Measurements from ENCODE around the gene COL13A1. TPM values are rescaled to one million over a fixed set of nuclear protein-coding genes. Genes with fewer than 3 reads are reported as not detected.

COL13A1 gene
- total RNA-seq, 1 experiment from 2014 or later = 3.6 TPM

DNA sequence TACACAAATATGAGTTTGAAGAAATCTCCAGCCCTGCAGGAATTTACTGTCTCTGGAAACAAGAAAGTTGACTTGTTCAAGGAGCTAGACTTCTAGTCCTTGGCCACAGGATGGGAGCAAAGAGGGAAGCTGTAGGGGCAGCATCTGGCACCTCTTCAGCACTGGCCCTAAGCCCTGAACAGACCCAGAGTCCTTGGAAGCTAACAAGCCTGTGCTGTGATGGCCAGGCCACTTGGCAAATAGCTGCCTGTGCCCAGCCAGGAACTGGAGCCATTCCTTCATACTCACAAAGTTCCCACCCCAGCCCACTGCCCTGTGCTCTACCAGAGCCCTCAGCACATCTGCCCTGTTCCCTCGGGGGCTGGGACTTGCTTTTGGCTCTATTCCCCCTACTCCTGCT is 9.4 kb upstream of the COL13A1 start:
- no peak for DNase-seq
- H3K9me3 Mint-ChIP-seq = peaks cover 0 to 11% of the 10 kb centered on the region in 2 experiments; a peak in 4 of 5 replicates
- no peak overlapping the region for H2BK12ac ChIP-seq (ENCODE audit: insufficient read length, low read depth, low read length)

More for the DNA sequence above, 9.4 kb upstream of the COL13A1 start:
- Histone ChIP-seq H3K23ac (ENCODE audit: insufficient read length, low read depth, low read length) (no peak overlapping the region), H3T11ph (ENCODE audit: low read length) (no peak overlapping the region), H2AK5ac (ENCODE audit: insufficient read length, low read length) (no peak overlapping the region), H4K5ac (ENCODE audit: insufficient read length, low read depth, low read length) (no peak overlapping the region), H2BK120ac (ENCODE audit: low read depth, low read length, poor library complexity, severe bottlenecking) (no peak overlapping the region), H3K9me3 (ENCODE audit: control insufficient read depth, low read depth, low read length) (peaks cover 10% of the 10 kb centered on the region), H3K9ac (ENCODE audit: extremely low read depth, insufficient read length, low read length) (no peak overlapping the region), H2AFZ (ENCODE audit: low read length) (no peak overlapping the region), H3K14ac (ENCODE audit: insufficient read depth, low read length) (no peak overlapping the region; the same call in 1 of the 2 replicates), H3K4me1 (ENCODE audit: insufficient read depth, low read length) (no peaks in the 10 kb centered on the region), H2BK15ac (ENCODE audit: low read depth, low read length) (no peak overlapping the region), H4K91ac (ENCODE audit: insufficient read length, low read depth, low read length) (peak overlapping the region; percentile 65), H3K4ac (ENCODE audit: low read depth, low read length) (no peak overlapping the region), H3K56ac (ENCODE audit: insufficient read length, low read depth, low read length) (no peak overlapping the region), H3K23me2 (ENCODE audit: insufficient read length, low read depth, low read length, poor library complexity, severe bottlenecking) (no peaks in the 10 kb centered on the region), H3K79me1 (ENCODE audit: insufficient read depth, low read depth, low read length, poor library complexity, severe bottlenecking) (no peaks in the 10 kb centered on the region), H3K79me2 (ENCODE audit: insufficient read depth, low read length) (no peaks in the 10 kb centered on the region), H3K4me2 (ENCODE audit: insufficient read depth, insufficient read length, low read length) (no peak overlapping the region), H3K27me3 (ENCODE audit: insufficient read depth, low read length) (no peaks in the 10 kb centered on the region), H3K18ac (ENCODE audit: insufficient read length, low read depth, low read length) (no peak overlapping the region), H4K20me1 (ENCODE audit: control insufficient read depth, insufficient read depth, insufficient read length) (no peaks in the 10 kb centered on the region), H2BK5ac (ENCODE audit: insufficient read length, low read length) (no peak overlapping the region), H2BK20ac (ENCODE audit: low read depth, low read length, poor library complexity, severe bottlenecking) (no peak overlapping the region), H3K27ac (ENCODE audit: insufficient read length, low read depth, low read length) (no peak overlapping the region), H4K8ac (replicated peaks; ENCODE audit: insufficient read length, low read depth, low read length) (no peak overlapping the region)
- H3K27ac Mint-ChIP-seq = no peak overlapping the region
- H3K27me3 Mint-ChIP-seq (ENCODE audit: low read depth) = peaks cover 38% of the 10 kb centered on the region
- TF ChIP-seq, protein P1, sequence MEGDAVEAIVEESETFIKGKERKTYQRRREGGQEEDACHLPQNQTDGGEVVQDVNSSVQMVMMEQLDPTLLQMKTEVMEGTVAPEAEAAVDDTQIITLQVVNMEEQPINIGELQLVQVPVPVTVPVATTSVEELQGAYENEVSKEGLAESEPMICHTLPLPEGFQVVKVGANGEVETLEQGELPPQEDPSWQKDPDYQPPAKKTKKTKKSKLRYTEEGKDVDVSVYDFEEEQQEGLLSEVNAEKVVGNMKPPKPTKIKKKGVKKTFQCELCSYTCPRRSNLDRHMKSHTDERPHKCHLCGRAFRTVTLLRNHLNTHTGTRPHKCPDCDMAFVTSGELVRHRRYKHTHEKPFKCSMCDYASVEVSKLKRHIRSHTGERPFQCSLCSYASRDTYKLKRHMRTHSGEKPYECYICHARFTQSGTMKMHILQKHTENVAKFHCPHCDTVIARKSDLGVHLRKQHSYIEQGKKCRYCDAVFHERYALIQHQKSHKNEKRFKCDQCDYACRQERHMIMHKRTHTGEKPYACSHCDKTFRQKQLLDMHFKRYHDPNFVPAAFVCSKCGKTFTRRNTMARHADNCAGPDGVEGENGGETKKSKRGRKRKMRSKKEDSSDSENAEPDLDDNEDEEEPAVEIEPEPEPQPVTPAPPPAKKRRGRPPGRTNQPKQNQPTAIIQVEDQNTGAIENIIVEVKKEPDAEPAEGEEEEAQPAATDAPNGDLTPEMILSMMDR (conservative IDR thresholded peaks at IDR 0.05) = no peak
- H3K4me3 Mint-ChIP-seq = no peak overlapping the region
- WGBS (ENCODE audit: extremely low coverage, insufficient read length, low lambda C conversion rate) = no CpG with 5 or more reads among the region's 1 CpG
- H3K36me3 Mint-ChIP-seq (ENCODE audit: insufficient read depth in 1 of 3, low read depth in 3 of 3) = peaks cover 0 to 3% (median 0%) of the 10 kb centered on the region in 3 experiments; a peak in 3 of 7 replicates
- peaks cover 0 to 12% of the 10 kb centered on the region in 2 experiments; a peak in 3 of 4 replicates for H3K4me1 Mint-ChIP-seq

All from H9 (cell line).